Measurements from ENCODE around the gene DKK1. TPM values are rescaled to one million over a fixed set of nuclear protein-coding genes. Genes with fewer than 3 reads are reported as not detected.

Gene DKK1
- total and polyA plus RNA-seq, 2 of the 4 experiments (the other 2 are of a cell fraction) = 97.6 to 116 TPM

- ChIA-PET POLR2A (ENCODE audit: unreplicated experiment) (no interaction called here), CTCF (interaction anchor here (0.6 to 3.4 kb wide), 4 partner anchors 12 to 171 kb away, joined by 3 to 16 read pairs (median 4); no protein-coding TSS in a partner anchor)
- BruUV-seq (replicated peaks) = no TSS peak
- Histone ChIP-seq H3K9me3 (ENCODE audit: control insufficient read depth, insufficient read depth, low read length) (no peaks in the 10 kb centered on the region), H4K20me1 (ENCODE audit: insufficient read depth, low read length) (no peaks in the 10 kb centered on the region), H2BK5ac (ENCODE audit: low read depth, low read length, poor library complexity, severe bottlenecking) (peak overlapping the region; percentile 99), H4K91ac (ENCODE audit: insufficient read depth, low read depth, low read length) (peak overlapping the region; percentile 53), H2AK5ac (ENCODE audit: low read depth, low read length) (0 out of 2 replicates have a peak overlapping the region, but pooled peaks have one; percentile 17), H3K36me3 (ENCODE audit: control insufficient read depth, insufficient read depth, low read length) (peaks cover 6% of the 10 kb centered on the region; the same call in 1 of the 2 replicates), H3K79me1 (ENCODE audit: low read depth in 1 of 2, low read length in 2 of 2) (peaks cover 0 to 20% of the 10 kb centered on the region in 2 experiments; a peak in 2 of 4 replicates), H4K8ac (ENCODE audit: low read depth in 2 of 2, low read length in 2 of 2) (peak overlapping the region; percentile 66 to 91; a peak in 3 of 4 replicates), H3K9me1 (ENCODE audit: insufficient read depth, low read length) (0 out of 2 replicates have a peak, but pooled peaks cover 2% of the 10 kb centered on the region), H2AFZ (replicated peaks; ENCODE audit: low read length, poor library complexity) (no peak overlapping the region), H3K4me2 (ENCODE audit: low read depth, low read length) (peak overlapping the region; percentile 3; the same call in 1 of the 2 replicates), H2BK20ac (ENCODE audit: low read depth, low read length) (peak overlapping the region; percentile 96), H3K23ac (ENCODE audit: low read depth, low read length) (peak overlapping the region; percentile 49; the same call in 1 of the 2 replicates), H3K4ac (ENCODE audit: low read depth, low read length) (peak overlapping the region; percentile 89; the same call in 1 of the 2 replicates), H2BK120ac (ENCODE audit: low read depth, low read length) (peak overlapping the region; percentile 97), H3K9ac (ENCODE audit: low read depth, low read length) (no peak overlapping the region), H3K27me3 (ENCODE audit: control insufficient read depth, insufficient read depth, low read length) (no peaks in the 10 kb centered on the region), H2BK15ac (ENCODE audit: low read depth, low read length) (peak overlapping the region; percentile 33; the same call in 1 of the 3 replicates), H3K4me3 (ENCODE audit: insufficient read depth, low read depth, low read length) (no peak overlapping the region), H2AK9ac (replicated peaks; ENCODE audit: low read depth, low read length, poor library complexity) (no peak overlapping the region), H3K18ac (ENCODE audit: low read depth, low read length) (peak overlapping the region; percentile 37), H3K27ac (ENCODE audit: insufficient read depth, low read length) (peak overlapping the region; percentile 71; the same call in 1 of the 2 replicates), H3K14ac (replicated peaks; ENCODE audit: low read depth, low read length) (peak overlapping the region; percentile 27; the same call in 1 of the 2 replicates), H3K4me1 (ENCODE audit: control insufficient read depth, insufficient read depth, low read length) (peaks cover 4% of the 10 kb centered on the region; the same call in 1 of the 2 replicates), H3K56ac (ENCODE audit: extremely low read depth, insufficient read depth, low read length) (peak overlapping the region; percentile 13; the same call in 1 of the 2 replicates), H4K5ac (ENCODE audit: low read depth, low read length) (peak overlapping the region; percentile 15; the same call in 1 of the 2 replicates)
- intact Hi-C loops (cut with micrococcal nuclease) (loop anchor here (5.0 kb wide), 1 partner anchor 122 kb away; no protein-coding TSS in a partner anchor), dilution Hi-C loops (cut with HindIII; ENCODE audit: low sequenced_read_pairs, unreplicated experiment) (no loop called here), in situ Hi-C loops (cut with MboI; ENCODE audit: low sequenced_read_pairs) (no loop called here)
- no peak for TF ChIP-seq SMC3 (IDR thresholded peaks at IDR 0.05; ENCODE audit: low read depth, low read length)
- TF ChIP-seq USF2 (IDR thresholded peaks at IDR 0.05; ENCODE audit: low read depth, low read length) = no peak
- no peak for TF ChIP-seq NFE2L2 (IDR thresholded peaks at IDR 0.05; ENCODE audit: low read depth, low read length)
- no peak for TF ChIP-seq BHLHE40 (IDR thresholded peaks at IDR 0.05; ENCODE audit: low read depth, low read length)
- no peak for TF ChIP-seq RAD21 (IDR thresholded peaks at IDR 0.05; ENCODE audit: low read length)
- no peak for TF ChIP-seq RFX5 (IDR thresholded peaks at IDR 0.05; ENCODE audit: low read depth, low read length)
- TF ChIP-seq MXI1 (IDR thresholded peaks at IDR 0.05; ENCODE audit: borderline replicate concordance, low read depth, low read length) = no peak
- no peak for TF ChIP-seq CTCF (conservative IDR thresholded peaks at IDR 0.05; ENCODE audit: low read depth, low read length)
- TF ChIP-seq CEBPB (IDR thresholded peaks at IDR 0.05; ENCODE audit: low read depth, low read length) = no peak
- no peak for TF ChIP-seq MAZ (IDR thresholded peaks at IDR 0.05; ENCODE audit: borderline replicate concordance, low read depth, low read length)
- DNase-seq (peak; percentile 68), ATAC-seq (ENCODE audit: low read depth) (no peak)
- no CpG with 5 or more reads among the region's 2 CpGs for WGBS, 2 experiments (ENCODE audit: extremely low coverage in 2 of 2, insufficient read length in 1 of 2)
These were observed 5.8 kb downstream of the DKK1 start for GRCh38 chr10:52319926-52320325.

Measured in IMR-90 (cell line).